ENCODE data around the gene SHLD1.

The SHLD1 gene

GRCh38 chr20:5770231-5770986 lies 20.2 kb downstream of the SHLD1 start:
- DNase-seq = no peak
- no peak overlapping the region for H3K27ac ChIP-seq
- no peaks in the 10 kb centered on the region for H3K36me3 ChIP-seq
- no peak overlapping the region for H3K4me3 ChIP-seq (ENCODE audit: low read depth, low read length)
- H3K27me3 ChIP-seq (ENCODE audit: insufficient read depth, low read depth, severe bottlenecking) = no peaks in the 10 kb centered on the region
- no peaks in the 10 kb centered on the region for H3K9me3 ChIP-seq (ENCODE audit: severe bottlenecking)
- no peak for TF ChIP-seq CTCF (IDR thresholded peaks at IDR 0.05; ENCODE audit: low read depth, low read length)

GRCh38 chr20:5770987-5771318 lies 20.8 kb downstream of the SHLD1 start:
- H3K4me3 ChIP-seq (ENCODE audit: low read depth, low read length) = no peak overlapping the region
- no peaks in the 10 kb centered on the region for H3K36me3 ChIP-seq
- no peak overlapping the region for H3K27ac ChIP-seq
- H3K27me3 ChIP-seq (ENCODE audit: insufficient read depth, low read depth, severe bottlenecking) = no peaks in the 10 kb centered on the region
- no peak for TF ChIP-seq CTCF (IDR thresholded peaks at IDR 0.05; ENCODE audit: low read depth, low read length)
- DNase-seq = no peak
- H3K9me3 ChIP-seq (ENCODE audit: severe bottlenecking) = no peaks in the 10 kb centered on the region

DNA sequence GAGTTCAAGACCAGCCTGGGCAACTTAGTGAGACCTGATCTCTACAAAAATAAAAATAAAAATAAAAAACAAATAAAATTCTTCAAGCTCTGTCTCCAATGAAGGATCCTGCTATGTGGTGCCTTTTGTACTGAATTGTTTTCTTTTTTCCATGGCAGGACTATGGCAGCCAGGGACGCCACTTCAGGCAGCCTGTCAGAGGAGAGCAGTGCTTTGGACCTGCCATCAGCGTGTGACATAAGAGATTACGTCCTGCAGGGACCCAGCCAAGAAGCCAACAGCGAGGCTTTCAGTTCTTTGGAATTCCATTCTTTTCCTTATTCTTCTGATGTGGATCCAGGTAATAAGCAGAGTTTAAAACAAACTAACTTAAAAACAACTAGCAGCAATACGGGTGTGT lies 22.5 kb downstream of the SHLD1 start:
- no peaks in the 10 kb centered on the region for H3K9me3 ChIP-seq (ENCODE audit: severe bottlenecking)
- H3K36me3 ChIP-seq = peaks cover 4% of the 10 kb centered on the region
- no peak overlapping the region for H3K4me3 ChIP-seq (ENCODE audit: low read depth, low read length)
- TF ChIP-seq CTCF (IDR thresholded peaks at IDR 0.05; ENCODE audit: low read depth, low read length) = no peak
- no peak overlapping the region for H3K27ac ChIP-seq
- H3K27me3 ChIP-seq (ENCODE audit: insufficient read depth, low read depth, severe bottlenecking) = no peaks in the 10 kb centered on the region
- DNase-seq = no peak

- H3K27me3 ChIP-seq (ENCODE audit: insufficient read depth, low read depth, severe bottlenecking) = no peaks in the 10 kb centered on the region
- H3K27ac ChIP-seq = no peak overlapping the region
- H3K36me3 ChIP-seq = peaks cover 4% of the 10 kb centered on the region
- TF ChIP-seq CTCF (IDR thresholded peaks at IDR 0.05; ENCODE audit: low read depth, low read length) = no peak
- no peaks in the 10 kb centered on the region for H3K9me3 ChIP-seq (ENCODE audit: severe bottlenecking)
- DNase-seq = no peak
- no peak overlapping the region for H3K4me3 ChIP-seq (ENCODE audit: low read depth, low read length)
Observed at GRCh38 chr20:5773589-5773988, 23.4 kb downstream of the SHLD1 start.

DNA sequence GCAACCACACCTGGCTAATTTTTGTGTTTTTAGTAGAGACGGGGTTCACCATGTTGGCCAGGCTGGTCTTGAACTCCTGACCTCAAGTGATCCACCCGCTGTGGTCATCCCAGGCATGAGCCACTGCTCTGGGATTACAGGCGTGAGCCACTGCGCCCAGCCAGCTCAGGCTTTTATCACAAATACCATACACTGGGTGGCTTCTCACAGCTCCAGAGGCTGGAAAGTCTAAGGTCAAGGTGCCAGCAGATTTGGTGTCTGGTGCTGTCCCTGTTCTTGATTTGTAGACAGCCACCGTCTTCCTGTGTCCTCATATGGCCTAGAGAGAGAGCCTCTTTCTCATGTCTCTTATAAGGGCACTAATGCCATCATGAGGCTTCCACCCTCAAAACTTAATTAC lies 25.9 kb downstream of the SHLD1 start:
- TF ChIP-seq CTCF (IDR thresholded peaks at IDR 0.05; ENCODE audit: low read depth, low read length) = no peak

More for the DNA sequence above, 25.9 kb downstream of the SHLD1 start:
- no peaks in the 10 kb centered on the region for H3K9me3 ChIP-seq (ENCODE audit: severe bottlenecking)
- no peak for DNase-seq
- no peak overlapping the region for H3K27ac ChIP-seq
- peaks cover 4% of the 10 kb centered on the region for H3K36me3 ChIP-seq
- no peaks in the 10 kb centered on the region for H3K27me3 ChIP-seq (ENCODE audit: insufficient read depth, low read depth, severe bottlenecking)
- no peak overlapping the region for H3K4me3 ChIP-seq (ENCODE audit: low read depth, low read length)

Data from WERI-Rb-1 (cell line).